ENCODE measurements around the gene SSH2.
"Not testable (repeated sequence)": the region's sequence is repeated elsewhere in the genome, so short reads cannot be mapped to it uniquely, and the experiment has no call there.

SSH2 gene

GRCh38 chr17:29857105-29857504 lies 72.9 kb downstream of the SSH2 start:
- H3K4me1 ChIP-seq (ENCODE audit: control insufficient read depth in 2 of 2, insufficient read depth in 1 of 2, low read depth in 1 of 2, low read length in 2 of 2); H2BK15ac ChIP-seq (ENCODE audit: low read length); H3K27me3 ChIP-seq (ENCODE audit: control insufficient read depth in 3 of 3, insufficient read depth in 3 of 3, low read depth in 1 of 3, low read length in 3 of 3); H3K4me2 ChIP-seq (ENCODE audit: insufficient read depth, low read length, poor library complexity, severe bottlenecking); H2BK12ac ChIP-seq (ENCODE audit: low read length); H2BK5ac ChIP-seq (ENCODE audit: low read length); H2AK5ac ChIP-seq (ENCODE audit: low read depth, low read length); H3K9me3 ChIP-seq (replicated peaks in 1 of 2; ENCODE audit: control insufficient read depth in 2 of 2, insufficient read depth in 1 of 2, low read depth in 1 of 2, low read length in 2 of 2); H3K14ac ChIP-seq (ENCODE audit: low read length); H3K18ac ChIP-seq (ENCODE audit: low read length); H3K4ac ChIP-seq (ENCODE audit: low read length); H2AFZ ChIP-seq (ENCODE audit: low read length); H4K8ac ChIP-seq (ENCODE audit: low read depth, low read length); H2BK120ac ChIP-seq (ENCODE audit: low read depth, low read length); DNase-seq (ENCODE audit: low spot score); H3K9ac ChIP-seq (ENCODE audit: low read depth, low read length, poor library complexity); H3K79me1 ChIP-seq (ENCODE audit: low read depth, low read length); H4K91ac ChIP-seq (ENCODE audit: low read depth, low read length, poor library complexity); H3K4me3 ChIP-seq (ENCODE audit: low read length in 2 of 2); H3K27ac ChIP-seq (replicated peaks; ENCODE audit: low read length); H3K23ac ChIP-seq (ENCODE audit: low read depth, low read length, poor library complexity); H3K36me3 ChIP-seq (replicated peaks in 1 of 2; ENCODE audit: control insufficient read depth in 2 of 2, insufficient read depth in 2 of 2, low read length in 2 of 2): not testable (repeated sequence)
- WGBS, 2 donors (ENCODE audit: extremely low coverage in 2 of 2, insufficient read length in 2 of 2, insufficient replicate concordance in 1 of 2) = no CpG with 5 or more reads among the region's 4 CpGs

- H4K91ac ChIP-seq (ENCODE audit: low read depth, low read length, poor library complexity) = no peak overlapping the region
- no peak for DNase-seq (ENCODE audit: low spot score)
- H3K4me2 ChIP-seq (ENCODE audit: insufficient read depth, low read length, poor library complexity, severe bottlenecking) = no peak overlapping the region
- H3K9me3 ChIP-seq (replicated peaks in 1 of 2; ENCODE audit: control insufficient read depth in 2 of 2, insufficient read depth in 1 of 2, low read depth in 1 of 2, low read length in 2 of 2) = no peaks in the 10 kb centered on the region
- H4K8ac ChIP-seq (ENCODE audit: low read depth, low read length) = no peak overlapping the region
- H2BK12ac ChIP-seq (ENCODE audit: low read length) = no peak overlapping the region
- H3K23ac ChIP-seq (ENCODE audit: low read depth, low read length, poor library complexity) = no peak overlapping the region
- no peak overlapping the region for H3K9ac ChIP-seq (ENCODE audit: low read depth, low read length, poor library complexity)
- no peak overlapping the region for H3K27ac ChIP-seq (replicated peaks; ENCODE audit: low read length)
- no peaks in the 10 kb centered on the region for H3K36me3 ChIP-seq (replicated peaks in 1 of 2; ENCODE audit: control insufficient read depth in 2 of 2, insufficient read depth in 2 of 2, low read length in 2 of 2)
- no peak overlapping the region for H3K4ac ChIP-seq (ENCODE audit: low read length)
- H3K4me3 ChIP-seq (ENCODE audit: low read length in 2 of 2) = no peak overlapping the region
- no peak overlapping the region for H2BK120ac ChIP-seq (ENCODE audit: low read depth, low read length)
- no peaks in the 10 kb centered on the region for H3K27me3 ChIP-seq (ENCODE audit: control insufficient read depth in 3 of 3, insufficient read depth in 3 of 3, low read depth in 1 of 3, low read length in 3 of 3)
- H2AK5ac ChIP-seq (ENCODE audit: low read depth, low read length) = no peak overlapping the region
- H2BK15ac ChIP-seq (ENCODE audit: low read length) = no peak overlapping the region
- no peak overlapping the region for H3K18ac ChIP-seq (ENCODE audit: low read length)
- H3K79me1 ChIP-seq (ENCODE audit: low read depth, low read length) = no peaks in the 10 kb centered on the region
- WGBS, 2 donors (ENCODE audit: extremely low coverage in 2 of 2, insufficient read length in 2 of 2, insufficient replicate concordance in 1 of 2) = no CpG with 5 or more reads among the region's 1 CpG
- no peaks in the 10 kb centered on the region for H3K4me1 ChIP-seq (ENCODE audit: control insufficient read depth in 2 of 2, insufficient read depth in 1 of 2, low read depth in 1 of 2, low read length in 2 of 2)
- H3K14ac ChIP-seq (ENCODE audit: low read length) = no peak overlapping the region
- H2BK5ac ChIP-seq (ENCODE audit: low read length) = no peak overlapping the region
- H2AFZ ChIP-seq (ENCODE audit: low read length) = no peak overlapping the region
Measured at GRCh38 chr17:29855686-29856085, 74.3 kb downstream of the SSH2 start.

DNA sequence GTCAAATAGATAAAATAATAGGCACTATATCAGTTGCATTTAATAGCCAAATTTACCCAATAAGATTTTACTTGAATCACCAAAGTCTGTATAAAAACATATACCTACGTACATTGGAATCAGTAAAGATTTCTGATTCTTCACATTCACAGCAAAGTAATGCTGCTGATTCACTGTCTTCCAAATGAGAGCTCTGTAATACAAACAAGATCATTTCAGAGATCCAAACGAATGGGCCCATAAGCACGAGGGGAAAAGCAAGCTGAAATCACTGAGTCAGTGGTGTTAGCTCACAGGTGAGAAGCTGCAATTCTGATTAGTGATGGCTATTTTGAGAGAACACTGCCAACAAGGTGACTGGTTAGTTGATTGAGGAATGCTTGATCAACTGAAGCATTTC lies 81.3 kb downstream of the SSH2 start:
- peaks cover 4 to 14% of the 10 kb centered on the region in 2 donors for H3K4me1 ChIP-seq (ENCODE audit: control insufficient read depth in 2 of 2, insufficient read depth in 1 of 2, low read depth in 1 of 2, low read length in 2 of 2)
- H4K8ac ChIP-seq (ENCODE audit: low read depth, low read length) = no peak overlapping the region
- H2BK5ac ChIP-seq (ENCODE audit: low read length) = no peak overlapping the region
- H3K23ac ChIP-seq (ENCODE audit: low read depth, low read length, poor library complexity) = no peak overlapping the region
- H3K4me2 ChIP-seq (ENCODE audit: insufficient read depth, low read length, poor library complexity, severe bottlenecking) = no peak overlapping the region
- no peaks in the 10 kb centered on the region for H3K79me1 ChIP-seq (ENCODE audit: low read depth, low read length)
- H3K14ac ChIP-seq (ENCODE audit: low read length) = no peak overlapping the region
- no peak overlapping the region for H3K18ac ChIP-seq (ENCODE audit: low read length)
- H3K9ac ChIP-seq (ENCODE audit: low read depth, low read length, poor library complexity) = no peak overlapping the region
- H3K27ac ChIP-seq (replicated peaks; ENCODE audit: low read length) = no peak overlapping the region
- no CpG with 5 or more reads among the region's 3 CpGs for WGBS, 2 donors (ENCODE audit: extremely low coverage in 2 of 2, insufficient read length in 2 of 2, insufficient replicate concordance in 1 of 2)
- H3K9me3 ChIP-seq (replicated peaks in 1 of 2; ENCODE audit: control insufficient read depth in 2 of 2, insufficient read depth in 1 of 2, low read depth in 1 of 2, low read length in 2 of 2) = peaks cover 0 to 5% of the 10 kb centered on the region in 2 donors
- H2AK5ac ChIP-seq (ENCODE audit: low read depth, low read length) = no peak overlapping the region
- H4K91ac ChIP-seq (ENCODE audit: low read depth, low read length, poor library complexity) = no peak overlapping the region
- H2BK12ac ChIP-seq (ENCODE audit: low read length) = no peak overlapping the region
- H3K27me3 ChIP-seq (ENCODE audit: control insufficient read depth in 3 of 3, insufficient read depth in 3 of 3, low read depth in 1 of 3, low read length in 3 of 3) = no peaks in the 10 kb centered on the region
- no peak overlapping the region for H3K4me3 ChIP-seq (ENCODE audit: low read length in 2 of 2)
- no peak overlapping the region for H2AFZ ChIP-seq (ENCODE audit: low read length)
- H2BK120ac ChIP-seq (ENCODE audit: low read depth, low read length) = no peak overlapping the region
- no peak overlapping the region for H2BK15ac ChIP-seq (ENCODE audit: low read length)
- H3K4ac ChIP-seq (ENCODE audit: low read length) = no peak overlapping the region
- no peaks in the 10 kb centered on the region for H3K36me3 ChIP-seq (replicated peaks in 1 of 2; ENCODE audit: control insufficient read depth in 2 of 2, insufficient read depth in 2 of 2, low read length in 2 of 2)
- DNase-seq (ENCODE audit: low spot score) = no peak

- no peaks in the 10 kb centered on the region for H3K27me3 ChIP-seq (ENCODE audit: control insufficient read depth in 3 of 3, insufficient read depth in 3 of 3, low read depth in 1 of 3, low read length in 3 of 3)
- H2AK5ac ChIP-seq (ENCODE audit: low read depth, low read length) = no peak overlapping the region
- H3K4ac ChIP-seq (ENCODE audit: low read length) = no peak overlapping the region
- H2BK120ac ChIP-seq (ENCODE audit: low read depth, low read length) = no peak overlapping the region
- H3K9ac ChIP-seq (ENCODE audit: low read depth, low read length, poor library complexity) = no peak overlapping the region
- H2AFZ ChIP-seq (ENCODE audit: low read length) = peak overlapping the region; percentile 57
- no peak overlapping the region for H3K4me3 ChIP-seq (ENCODE audit: low read length in 2 of 2)
- no peak overlapping the region for H3K4me2 ChIP-seq (ENCODE audit: insufficient read depth, low read length, poor library complexity, severe bottlenecking)
- H4K8ac ChIP-seq (ENCODE audit: low read depth, low read length) = no peak overlapping the region
- no peak overlapping the region for H2BK15ac ChIP-seq (ENCODE audit: low read length)
- H3K23ac ChIP-seq (ENCODE audit: low read depth, low read length, poor library complexity) = no peak overlapping the region
- peaks cover 4 to 14% of the 10 kb centered on the region in 2 donors for H3K4me1 ChIP-seq (ENCODE audit: control insufficient read depth in 2 of 2, insufficient read depth in 1 of 2, low read depth in 1 of 2, low read length in 2 of 2)
- H3K14ac ChIP-seq (ENCODE audit: low read length) = no peak overlapping the region
- H3K27ac ChIP-seq (replicated peaks; ENCODE audit: low read length) = no peak overlapping the region
- no peak for DNase-seq (ENCODE audit: low spot score)
- no peaks in the 10 kb centered on the region for H3K79me1 ChIP-seq (ENCODE audit: low read depth, low read length)
- no peaks in the 10 kb centered on the region for H3K36me3 ChIP-seq (replicated peaks in 1 of 2; ENCODE audit: control insufficient read depth in 2 of 2, insufficient read depth in 2 of 2, low read length in 2 of 2)
- H3K18ac ChIP-seq (ENCODE audit: low read length) = no peak overlapping the region
- peaks cover 0 to 5% of the 10 kb centered on the region in 2 donors for H3K9me3 ChIP-seq (replicated peaks in 1 of 2; ENCODE audit: control insufficient read depth in 2 of 2, insufficient read depth in 1 of 2, low read depth in 1 of 2, low read length in 2 of 2)
- WGBS, 2 donors (ENCODE audit: extremely low coverage in 2 of 2, insufficient read length in 2 of 2, insufficient replicate concordance in 1 of 2) = no CpG with 5 or more reads among the region's 3 CpGs
- no peak overlapping the region for H2BK5ac ChIP-seq (ENCODE audit: low read length)
- H4K91ac ChIP-seq (ENCODE audit: low read depth, low read length, poor library complexity) = no peak overlapping the region
- no peak overlapping the region for H2BK12ac ChIP-seq (ENCODE audit: low read length)
Measured at GRCh38 chr17:29847527-29848400, 82.3 kb downstream of the SSH2 start.
